GM12873 (cell line): ENCODE data around the gene SNX9.
A peak's percentile ranks its signal among the peaks of the same experiment; 100 is the strongest.

Experiments used
- CTCF ChIP-seq: IDR thresholded peaks from 2 replicates; pipeline ENCODE4 v1.5.1; 2012; ENCODE audit warnings: low read depth, mild to moderate bottlenecking, moderate library complexity, low read length, control low read depth; ENCODE audit not compliant: insufficient read depth; ENCODE audit errors: missing control alignments

Gene SNX9

GRCh38 chr6:157981132-157981394 is 158.0 kb downstream of the SNX9 start:
- TF ChIP-seq CTCF = no peak

GRCh38 chr6:157981395-157982101 is 158.5 kb downstream of the SNX9 start, which contains the start of gene SYNJ2:
SYNJ2 (plus strand) TSS chr6:157981863; CDS start chr6:157981962, 99 bp downstream.
- peak; percentile 61 for TF ChIP-seq CTCF

GRCh38 chr6:157982102-157982562 is 159.1 kb downstream of the SNX9 start:
- no peak for TF ChIP-seq CTCF

GRCh38 chr6:157982563-157983405 is 159.7 kb downstream of the SNX9 start:
- peak; percentile 51 for TF ChIP-seq CTCF

GRCh38 chr6:157983406-157984119 is 160.5 kb downstream of the SNX9 start:
- no peak for TF ChIP-seq CTCF

- no peak for TF ChIP-seq CTCF
These were observed 161.1 kb downstream of the SNX9 start for GRCh38 chr6:157984128-157984527.
